K562 (cell line): ENCODE results near the gene IGFBP4. TPM values are rescaled to one million over a fixed set of nuclear protein-coding genes. Genes with fewer than 3 reads are reported as not detected.

Experiments
- ATAC-seq: fragments of 200-7000 bp; cut with Tn5 transposase; 3 replicates; pipeline ENCODE4 v1.9.1; 2020; ENCODE audit warnings: moderate library complexity
- BruUV-seq: library from RNA; stranded (reverse); fragments of 400-500 nt; replicated peaks from 2 replicates; lab custom pipeline; 2021; lab: Mats Ljungman, UMichigan
- CTCF ChIA-PET: fragments of 300-600 bp; formaldehyde crosslinking; extraction: SDS; loops from one replicate; lab custom pipeline; 2021; ENCODE audit warnings: low intra/inter-chr PET ratio; lab: Yijun Ruan, JAX
- POLR2A ChIA-PET: fragments of 300-600, 350-650 bp; sonication (Branson Sonifier 250); formaldehyde crosslinking; extraction: SDS; loops from one replicate; lab custom pipeline; 2021; ENCODE audit warnings: antibody characterized with exemption, inconsistent platforms; lab: Yijun Ruan, JAX
- DNase-seq, 4 experiments: peaks; one replicate each; pipeline versions ENCODE4 v3.0.0 to v3.0.0-alpha.2; 2011 to 2018; ENCODE audit warnings: low spot score in 3 of 4, mixed read lengths in 3 of 4; ENCODE audit errors: extremely low read depth in 1 of 4
- FAIRE-seq: peaks from 2 replicates; lab custom pipeline; 2011; peaks lifted over from hg19 to GRCh38; lab: Jason Lieb, UNC
- H2AFZ ChIP-seq: 2 replicates; pipeline ENCODE4 v1.6.0; 2011; ENCODE audit warnings: low read depth, low read length, control low read depth, inconsistent platforms
- H3K27ac ChIP-seq: fragments of 200-600 bp; 3 replicates; pipeline ENCODE4 v1.8.0; 2011; ENCODE audit warnings: low read depth, mild to moderate bottlenecking, control low read depth, inconsistent platforms, low read length, moderate library complexity, mixed read lengths; ENCODE audit errors: extremely low read depth
- H3K27me3 ChIP-seq, 2 experiments: fragments of 300-600 bp in 1 of 2; 2 replicates in 1 of 2; 3 replicates in 1 of 2; pipeline versions ENCODE4 v1.6.0 to v1.8.0; 2011; ENCODE audit warnings: inconsistent platforms in 2 of 2, low read length in 2 of 2, mild to moderate bottlenecking in 1 of 2, mixed read lengths in 1 of 2, moderate library complexity in 1 of 2; ENCODE audit not compliant: control insufficient read depth in 2 of 2, insufficient read depth in 2 of 2
- H3K36me3 ChIP-seq: fragments of 300-600 bp; 3 replicates; pipeline ENCODE4 v1.8.0; 2011; ENCODE audit warnings: mild to moderate bottlenecking, low read length, inconsistent platforms; ENCODE audit not compliant: control insufficient read depth, insufficient read depth
- H3K4me1 ChIP-seq, 2 experiments: fragments of 200-600 bp in 1 of 2; replicated peaks in 1 of 2; 2 replicates in 1 of 2; 3 replicates in 1 of 2; pipeline versions ENCODE4 v1.5.1 to v1.8.0; 2011; ENCODE audit warnings: inconsistent platforms in 2 of 2, low read length in 2 of 2, mild to moderate bottlenecking in 1 of 2, mixed read lengths in 1 of 2, moderate library complexity in 1 of 2; ENCODE audit not compliant: control insufficient read depth in 2 of 2, insufficient read depth in 2 of 2
- H3K4me2 ChIP-seq: 2 replicates; pipeline ENCODE4 v1.6.1; 2011; ENCODE audit warnings: low read length, control low read depth, inconsistent platforms, mixed read lengths; ENCODE audit not compliant: insufficient read depth
- H3K4me3 ChIP-seq: fragments of 200-600 bp; sonication (generic), shearing (Covaris generic); 2 replicates; pipeline ENCODE4 v1.5.1; 2016; ENCODE audit warnings: control low read depth, inconsistent platforms
- H3K79me2 ChIP-seq: fragments of 200-600 bp; 3 replicates; pipeline ENCODE4 v1.8.0; 2011; ENCODE audit warnings: low read length, inconsistent platforms; ENCODE audit not compliant: control insufficient read depth, insufficient read depth
- H3K9ac ChIP-seq, 2 experiments: 2 replicates each; pipeline versions ENCODE4 v1.6.0 to v1.6.1; 2011; ENCODE audit warnings: low read depth in 2 of 2, low read length in 2 of 2, control low read depth in 1 of 2, inconsistent platforms in 1 of 2, mild to moderate bottlenecking in 1 of 2, mixed read lengths in 1 of 2; ENCODE audit not compliant: insufficient read depth in 1 of 2
- H3K9me1 ChIP-seq: one replicate; pipeline ENCODE4 v1.6.0; 2011; ENCODE audit warnings: inconsistent platforms, mild to moderate bottlenecking, low read length, moderate library complexity; ENCODE audit not compliant: control insufficient read depth, insufficient read depth
- H3K9me3 ChIP-seq: replicated peaks from 2 replicates; pipeline ENCODE4 v1.5.1; 2011; ENCODE audit warnings: low read depth, low read length, inconsistent platforms; ENCODE audit not compliant: control insufficient read depth, insufficient read depth
- H4K20me1 ChIP-seq: replicated peaks from 2 replicates; pipeline ENCODE4 v1.6.1; 2011; ENCODE audit warnings: low read length, inconsistent platforms, mixed read lengths; ENCODE audit not compliant: control insufficient read depth, insufficient read depth
- ARHGAP35 ChIP-seq: fragments of 450-650 bp; IDR thresholded peaks from 2 replicates; pipeline ENCODE4 v1.6.1; 2018; ENCODE audit not compliant: partially characterized antibody
- HLTF ChIP-seq: fragments of 450-650 bp; IDR thresholded peaks from 2 replicates; pipeline ENCODE4 v1.6.1; 2016
- KLF10 ChIP-seq: fragments of 250-450 bp; sonication (Bioruptor Pico); IDR thresholded peaks from 2 replicates; pipeline ENCODE4 v1.6.1; 2021; ENCODE audit warnings: matching md5 sums
- RBM39 ChIP-seq: fragments of 200-400 bp; formaldehyde crosslinking; optimal IDR thresholded peaks from 2 replicates; pipeline ENCODE3; 2018; ENCODE audit warnings: low read depth, low read length
- SPI1 ChIP-seq: IDR thresholded peaks from 2 replicates; pipeline ENCODE4 v1.6.1; 2011; ENCODE audit warnings: low read depth, low read length, control low read depth, borderline replicate concordance
- TEAD1 ChIP-seq, 2 experiments: fragments of 450-650 bp in 1 of 2; sonication (generic) in 1 of 2; formaldehyde crosslinking; IDR thresholded peaks; 2 replicates each; pipeline versions ENCODE4 v1.4.0 to v1.8.0; 2020 to 2022; ENCODE audit warnings: mild to moderate bottlenecking in 2 of 2, missing genetic modification reagents in 1 of 2
- ZBTB11 ChIP-seq, 3 experiments: fragments of 200-800 bp in 1 of 3; fragments of 250-450 bp in 1 of 3; fragments of 450-650 bp in 1 of 3; sonication (Bioruptor Pico) in 1 of 3; sonication (Bioruptor generic) in 1 of 3; formaldehyde crosslinking in 1 of 3; IDR thresholded peaks; 2 replicates each; pipeline versions ENCODE4 v1.6.1 to v1.8.0; 2016 to 2022; ENCODE audit warnings: mild to moderate bottlenecking in 2 of 3, missing genetic modification characterization in 2 of 3, missing compliant biosample characterization in 1 of 3, moderate library complexity in 1 of 3
- ZMIZ1 ChIP-seq, 2 experiments: fragments of 150-350 bp in 1 of 2; IDR thresholded peaks; 2 replicates each; pipeline ENCODE4 v1.6.1; 2012 to 2016; ENCODE audit warnings: low read depth in 2 of 2, low read length in 2 of 2, mild to moderate bottlenecking in 1 of 2, moderate library complexity in 1 of 2
- ZNF449 ChIP-seq: fragments of 250-450 bp; sonication (Bioruptor Pico); IDR thresholded peaks from 2 replicates; pipeline ENCODE4 v1.8.0; 2022; ENCODE audit warnings: moderate library complexity, mild to moderate bottlenecking, inconsistent platforms
- ZNF507 ChIP-seq: conservative IDR thresholded peaks from 2 replicates; pipeline ENCODE4 v1.6.1; 2017; ENCODE audit warnings: missing genetic modification characterization, missing compliant biosample characterization
- whole genome bisulfite sequencing: fragments of 100-300 bp; shearing (Covaris generic); methylation state at CpG from one replicate; pipeline ENCODE4 v1.1.6; 2016; ENCODE audit warnings: low coverage, mixed read lengths; ENCODE audit not compliant: insufficient coverage; ENCODE audit errors: missing lambda C conversion rate; 5-methylcytosine and 5-hydroxymethylcytosine counted together
- in situ Hi-C: fragments of 300-500 bp; cut with MboI; formaldehyde crosslinking; loops from 4 replicates; pipeline ENCODE4 v1.15.0; 2018; ENCODE audit warnings: inconsistent platforms, mixed read lengths
- intact Hi-C: fragments of 100-400 bp; cut with micrococcal nuclease; formaldehyde crosslinking; loops from 2 replicates; pipeline ENCODE4 v1.14.2; 2022
- polyA plus RNA-seq, 8 experiments: library from polyadenylated mRNA; depleted of rRNA in 4 of 8; stranded (reverse) in 5 of 8; unstranded in 3 of 8; fragments of >200 nt; fragmentation: Nextera tagmentation in 2 of 8; fragmentation: Illumina TruSeq in 1 of 8; extraction: Ambion mirVana in 2 of 8; extraction: Trizol in 1 of 8; gene quantifications; 2 replicates each; pipeline versions ENCODE4 v1.2.1 to v1.2.3, GENCODE V29; 2011 to 2014; ENCODE audit warnings: inconsistent platforms in 1 of 8, missing spikeins in 1 of 8
- total RNA-seq, 7 experiments: library from RNA; depleted of rRNA in 6 of 7; stranded (reverse); fragments of >200 nt in 6 of 7; fragmentation: Illumina TruSeq in 2 of 7; extraction: Trizol in 2 of 7; gene quantifications; 2 replicates each; pipeline versions ENCODE4 v1.2.1 to v1.2.3, GENCODE V29; 2011 to 2021; ENCODE audit warnings: low replicate concordance in 1 of 7
- TF ChIP-seq, protein P1 (sequence below), 3 experiments: fragments of 200-800 bp in 1 of 3; sonication (Bioruptor generic) in 1 of 3; sonication (generic) in 1 of 3; formaldehyde crosslinking in 1 of 3; IDR thresholded peaks; 2 replicates each; pipeline versions ENCODE4 v1.6.1 to v1.8.0; 2016 to 2022; ENCODE audit warnings: mild to moderate bottlenecking in 2 of 3, missing compliant biosample characterization in 2 of 3, missing genetic modification characterization in 2 of 3, missing genetic modification reagents in 1 of 3

IGFBP4 gene
- total and polyA plus RNA-seq, 9 of the 15 experiments (the other 6 are each of a cell fraction or from before 2014, with no cell fraction given): 8.8 to 99.8 (median 18.6) TPM

DNA sequence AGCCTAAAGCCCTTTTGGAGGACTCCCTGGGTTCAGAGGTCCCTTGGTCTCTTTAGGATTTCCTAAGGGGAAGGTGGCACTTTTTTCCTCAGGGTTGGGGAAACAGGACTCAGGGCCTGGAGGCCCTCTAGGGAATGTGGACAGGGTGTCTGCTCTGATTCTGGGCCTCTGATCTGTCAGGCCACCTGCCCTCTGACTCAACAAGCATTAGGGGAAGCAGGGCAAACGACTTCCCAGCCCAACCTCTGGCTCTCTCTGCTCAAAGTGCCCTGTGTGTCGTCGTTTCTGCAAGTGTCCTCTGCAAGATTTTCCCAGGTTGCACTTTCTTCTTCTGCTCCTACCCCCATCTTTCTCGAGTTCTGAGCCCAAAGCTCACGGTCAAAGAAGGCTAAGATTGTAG is 6.6 kb upstream of the IGFBP4 start:
- peak; percentile 19 for FAIRE-seq
- CTCF ChIA-PET: no interaction called here
- in situ Hi-C loops: no loop called here
- TF ChIP-seq TEAD1 (CRISPR knock-in tag; IDR thresholded peaks at IDR 0.05): no peak
- TF ChIP-seq ZBTB11 (CRISPR knock-in tag; IDR thresholded peaks at IDR 0.05): 0 out of 6 replicates have a peak, but pooled peaks of 1 of the 3 experiments have one; percentile 25
- TF ChIP-seq SPI1: no peak
- no peak for TF ChIP-seq ZNF449 (CRISPR knock-in tag)
- TF ChIP-seq, protein P1, sequence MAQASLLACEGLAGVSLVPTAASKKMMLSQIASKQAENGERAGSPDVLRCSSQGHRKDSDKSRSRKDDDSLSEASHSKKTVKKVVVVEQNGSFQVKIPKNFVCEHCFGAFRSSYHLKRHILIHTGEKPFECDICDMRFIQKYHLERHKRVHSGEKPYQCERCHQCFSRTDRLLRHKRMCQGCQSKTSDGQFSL (CRISPR knock-in tag; IDR thresholded peaks at IDR 0.05): no peak
- TF ChIP-seq, protein P1 (tag; IDR thresholded peaks at IDR 0.05): peak in 1 of 2 experiments; percentile 8; a peak in 1 of 4 replicates
- no peak for TF ChIP-seq KLF10
- TF ChIP-seq ZNF507 (tag): no peak
- TF ChIP-seq ZMIZ1 (IDR thresholded peaks at IDR 0.05; ENCODE audit: low read depth in 2 of 2, low read length in 2 of 2): no peak
- TF ChIP-seq HLTF: no peak
- no peak for TF ChIP-seq RBM39
- no peak for TF ChIP-seq ARHGAP35

More for the DNA sequence above, 6.6 kb upstream of the IGFBP4 start:
- Histone ChIP-seq H3K9me3 (no peaks in the 10 kb centered on the region), H3K27ac (peak overlapping the region; percentile 54; the same call in 1 of the 3 replicates), H3K4me1 (peaks cover 21 to 24% of the 10 kb centered on the region in 2 experiments; a peak in 4 of 5 replicates), H3K4me3 (no peak overlapping the region), H3K9me1 (no peaks in the 10 kb centered on the region), H4K20me1 (no peaks in the 10 kb centered on the region), H3K36me3 (no peaks in the 10 kb centered on the region), H3K9ac (peak overlapping the region in 1 of 2 experiments; percentile 72; a peak in 1 of 4 replicates), H3K4me2 (no peak overlapping the region), H2AFZ (peak overlapping the region; percentile 93), H3K27me3 (no peaks in the 10 kb centered on the region), H3K79me2 (no peaks in the 10 kb centered on the region)
- 35% methylated on average over 5 of the region's 5 CpGs for WGBS
- no peak for ATAC-seq
- POLR2A ChIA-PET: interaction anchor here (1.1 to 1.5 kb wide), 2 partner anchors 14 to 19 kb away, joined by 4 to 5 read pairs; partner anchors contain the start of gene TOP2A
- DNase-seq: no peak
- BruUV-seq: no TSS peak
- intact Hi-C loops: no loop called here
